GM10248 (cell line): ENCODE measurements around the gene FABP1.

Source experiments
- CTCF ChIA-PET: fragments of 300-600 bp; sonication (Branson Sonifier 250); formaldehyde crosslinking; extraction: SDS; loops from one replicate; lab custom pipeline; 2021; ENCODE audit warnings: antibody characterized with exemption; lab: Yijun Ruan, JAX
- POLR2A ChIA-PET: fragments of 350-650 bp; sonication (Branson Sonifier 250); formaldehyde crosslinking; extraction: SDS; loops from one replicate; lab custom pipeline; 2020; ENCODE audit warnings: antibody characterized with exemption; lab: Yijun Ruan, JAX
- DNase-seq: peaks from one replicate; pipeline ENCODE4 v3.0.0; 2012; ENCODE audit errors: extremely low spot score
- TF ChIP-seq, protein P1 (sequence below): IDR thresholded peaks from 2 replicates; pipeline ENCODE4 v1.5.1; 2012; ENCODE audit warnings: mild to moderate bottlenecking, low read depth; ENCODE audit errors: extremely low read depth, missing control alignments, control extremely low read depth

FABP1 gene

DNA sequence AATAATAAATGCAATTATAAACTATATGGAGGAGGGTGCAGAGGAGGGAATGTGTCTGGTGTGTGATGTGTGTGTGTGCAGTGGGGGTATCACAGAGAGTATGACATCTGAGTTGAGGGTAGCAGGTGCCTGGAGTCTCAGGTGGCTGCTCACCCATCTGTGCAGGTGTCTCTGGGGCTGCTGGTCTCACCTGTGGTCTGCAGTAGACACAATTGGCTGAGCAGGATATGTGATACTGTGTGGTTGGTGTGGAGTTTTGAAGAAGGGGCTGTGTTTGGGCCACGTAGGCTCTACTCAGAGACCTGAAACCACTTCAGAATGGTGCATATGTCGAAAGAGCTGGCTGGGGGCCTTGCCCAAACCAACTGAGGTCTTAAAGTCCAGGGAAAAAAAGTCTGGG lies 17.0 kb downstream of the FABP1 start:
- ChIA-PET CTCF (interaction anchor here (0.9 kb wide), 1 partner anchor 15 kb away, joined by 3 read pairs; no protein-coding TSS in a partner anchor), POLR2A (no interaction called here)
- TF ChIP-seq, protein P1, sequence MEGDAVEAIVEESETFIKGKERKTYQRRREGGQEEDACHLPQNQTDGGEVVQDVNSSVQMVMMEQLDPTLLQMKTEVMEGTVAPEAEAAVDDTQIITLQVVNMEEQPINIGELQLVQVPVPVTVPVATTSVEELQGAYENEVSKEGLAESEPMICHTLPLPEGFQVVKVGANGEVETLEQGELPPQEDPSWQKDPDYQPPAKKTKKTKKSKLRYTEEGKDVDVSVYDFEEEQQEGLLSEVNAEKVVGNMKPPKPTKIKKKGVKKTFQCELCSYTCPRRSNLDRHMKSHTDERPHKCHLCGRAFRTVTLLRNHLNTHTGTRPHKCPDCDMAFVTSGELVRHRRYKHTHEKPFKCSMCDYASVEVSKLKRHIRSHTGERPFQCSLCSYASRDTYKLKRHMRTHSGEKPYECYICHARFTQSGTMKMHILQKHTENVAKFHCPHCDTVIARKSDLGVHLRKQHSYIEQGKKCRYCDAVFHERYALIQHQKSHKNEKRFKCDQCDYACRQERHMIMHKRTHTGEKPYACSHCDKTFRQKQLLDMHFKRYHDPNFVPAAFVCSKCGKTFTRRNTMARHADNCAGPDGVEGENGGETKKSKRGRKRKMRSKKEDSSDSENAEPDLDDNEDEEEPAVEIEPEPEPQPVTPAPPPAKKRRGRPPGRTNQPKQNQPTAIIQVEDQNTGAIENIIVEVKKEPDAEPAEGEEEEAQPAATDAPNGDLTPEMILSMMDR: no peak
- no peak for DNase-seq

DNA sequence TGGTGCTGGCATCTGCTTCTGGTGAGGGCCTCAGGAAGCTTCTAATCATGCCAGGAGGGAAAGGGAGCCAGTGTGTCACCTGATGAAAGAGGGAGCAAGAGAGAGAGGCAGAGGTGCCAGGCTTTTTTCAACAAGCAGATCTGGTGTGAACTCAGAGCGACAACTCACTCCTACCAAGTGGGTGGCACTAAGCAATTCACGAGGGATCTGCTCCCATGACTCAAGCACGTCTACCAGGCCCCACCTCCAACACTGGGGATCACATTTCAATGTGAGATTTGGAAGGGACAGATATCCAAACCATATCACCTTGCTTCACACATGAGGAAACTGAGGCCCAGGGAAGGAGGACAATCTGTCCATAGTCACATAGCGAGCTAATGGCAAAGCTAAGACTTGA lies 19.1 kb downstream of the FABP1 start:
- TF ChIP-seq, protein P1: no peak
- DNase-seq: no peak
- POLR2A ChIA-PET: no interaction called here
- CTCF ChIA-PET: interaction anchor here (0.9 to 1.0 kb wide), 2 partner anchors 12 to 35 kb away, joined by 3 read pairs; no protein-coding TSS in a partner anchor

DNA sequence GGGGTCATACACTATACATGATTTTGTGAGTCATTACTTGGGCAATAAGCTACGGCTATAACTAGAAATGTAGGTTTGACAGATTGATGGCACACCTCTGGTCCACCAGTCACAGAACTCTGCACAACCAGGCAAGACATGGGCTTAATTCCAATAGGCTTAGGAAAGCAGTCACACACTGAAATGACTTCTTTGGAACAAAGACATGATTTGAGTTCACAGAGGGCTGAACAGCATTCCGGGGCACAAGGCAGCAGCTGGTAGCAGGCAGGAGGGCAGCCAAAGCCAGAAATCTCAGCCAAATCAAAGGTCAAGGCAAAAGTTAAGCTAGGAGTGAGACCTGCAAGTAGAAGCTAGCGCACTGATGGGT lies 27.4 kb downstream of the FABP1 start:
- POLR2A ChIA-PET: no interaction called here
- DNase-seq: no peak
- CTCF ChIA-PET: interaction anchor here (1.3 to 1.8 kb wide), 2 partner anchors 11 to 38 kb away, joined by 3 to 4 read pairs; no protein-coding TSS in a partner anchor
- TF ChIP-seq, protein P1: no peak

DNA sequence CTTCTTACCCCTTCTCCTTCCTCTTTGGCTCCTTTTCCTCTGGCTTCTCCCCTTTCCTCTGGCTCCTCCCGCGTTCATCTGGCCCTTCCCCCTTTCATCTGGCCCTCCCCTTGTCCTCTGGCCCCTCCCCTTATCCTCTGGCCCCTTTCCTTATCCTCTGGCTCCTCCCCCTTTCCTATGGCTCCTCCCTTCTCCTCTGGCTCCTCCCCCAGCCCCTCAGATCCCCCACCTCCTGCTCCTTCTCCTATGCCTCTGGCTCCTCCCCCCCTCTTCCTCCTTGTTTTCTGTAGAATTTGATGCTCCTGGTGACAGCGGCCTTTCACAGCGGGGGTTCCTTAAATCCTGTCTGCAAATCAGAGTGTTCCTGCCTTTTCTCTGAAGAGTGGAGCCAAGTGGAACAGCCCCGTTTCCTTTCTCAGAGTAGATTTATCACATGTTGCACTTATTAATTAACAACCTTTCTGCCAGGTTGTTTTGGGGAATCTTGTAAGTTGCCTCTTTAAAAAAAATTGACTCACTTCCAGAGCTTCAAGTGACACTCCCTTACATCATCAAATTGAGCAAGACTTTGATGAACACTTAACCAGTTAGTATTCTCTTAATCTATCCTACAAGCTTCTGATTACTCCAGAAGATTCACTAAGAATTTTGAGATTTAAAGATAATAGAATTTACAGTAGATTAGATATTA lies 27.9 kb downstream of the FABP1 start:
- TF ChIP-seq, protein P1: no peak
- DNase-seq: no peak
- ChIA-PET POLR2A (no interaction called here), CTCF (interaction anchor here (1.3 to 1.8 kb wide), 2 partner anchors 10 to 38 kb away, joined by 3 to 4 read pairs; no protein-coding TSS in a partner anchor)

DNA sequence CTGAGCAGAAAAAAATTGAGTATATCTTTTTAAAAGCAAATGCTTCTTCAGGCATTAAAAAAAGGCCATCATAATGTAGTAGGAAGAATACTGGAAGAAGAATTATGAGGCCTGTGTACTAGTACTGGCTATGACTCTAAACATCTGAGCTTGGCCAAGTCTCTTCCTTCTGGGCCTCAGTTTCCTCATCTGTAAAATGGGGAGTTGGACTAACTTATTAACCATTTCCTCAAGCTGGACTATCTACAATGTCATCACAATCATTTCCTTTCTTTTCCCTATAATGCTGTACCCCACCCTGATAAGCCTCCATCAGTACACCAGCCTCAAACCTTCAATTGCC lies 29.3 kb downstream of the FABP1 start:
- TF ChIP-seq, protein P1: no peak
- DNase-seq: no peak
- CTCF ChIA-PET: interaction anchor here (1.8 to 3.7 kb wide), 2 partner anchors 9 to 38 kb away, joined by 4 to 12 read pairs; no protein-coding TSS in a partner anchor
- POLR2A ChIA-PET: no interaction called here

DNA sequence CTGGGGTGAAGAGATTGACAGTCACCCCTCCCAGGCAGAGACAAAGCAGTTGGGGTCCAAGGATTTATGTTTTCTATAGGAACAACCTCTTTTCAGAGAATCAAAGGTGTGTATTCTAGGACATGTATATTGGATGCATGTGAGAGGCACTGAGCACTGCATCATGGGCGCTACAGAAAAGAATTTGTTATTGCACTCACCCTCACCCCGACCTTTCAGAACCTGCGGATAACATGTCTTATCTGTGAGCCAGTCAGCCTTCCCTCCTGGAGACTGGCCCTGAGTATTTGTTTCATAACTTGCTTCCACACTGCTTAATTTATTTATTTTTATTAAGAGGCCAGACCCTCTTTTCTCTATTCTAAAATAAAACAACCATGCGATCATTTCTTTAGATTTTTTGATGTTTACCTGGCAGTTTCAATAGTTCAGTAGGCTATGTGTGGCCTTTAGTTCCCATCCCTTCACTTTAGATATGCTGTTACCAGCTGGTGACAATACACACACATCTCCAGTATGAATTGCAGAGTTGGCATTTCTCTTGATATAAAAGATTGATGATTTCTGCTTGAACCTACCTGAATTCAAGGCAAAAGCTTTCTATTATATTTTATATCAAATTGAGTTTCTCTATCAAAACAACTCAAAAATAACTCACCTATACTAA lies 29.8 kb downstream of the FABP1 start:
- DNase-seq: no peak
- ChIA-PET CTCF (interaction anchor here (3.7 kb wide), 1 partner anchor 37 kb away, joined by 12 read pairs; no protein-coding TSS in a partner anchor), POLR2A (no interaction called here)
- TF ChIP-seq, protein P1: no peak
